K562 (cell line): Measurements from ENCODE around the gene MVP. TPM values are rescaled to one million over a fixed set of nuclear protein-coding genes. Genes with fewer than 3 reads are reported as not detected.

Source experiments
- ATAC-seq: fragments of 200-7000 bp; cut with Tn5 transposase; 3 replicates; pipeline ENCODE4 v1.9.1; 2020; ENCODE audit warnings: moderate library complexity
- BruUV-seq: library from RNA; stranded (reverse); fragments of 400-500 nt; replicated peaks from 2 replicates; lab custom pipeline; 2021; lab: Mats Ljungman, UMichigan
- CTCF ChIA-PET: fragments of 300-600 bp; formaldehyde crosslinking; extraction: SDS; loops from one replicate; lab custom pipeline; 2021; ENCODE audit warnings: low intra/inter-chr PET ratio; lab: Yijun Ruan, JAX
- POLR2A ChIA-PET: fragments of 300-600, 350-650 bp; sonication (Branson Sonifier 250); formaldehyde crosslinking; extraction: SDS; loops from one replicate; lab custom pipeline; 2021; ENCODE audit warnings: antibody characterized with exemption, inconsistent platforms; lab: Yijun Ruan, JAX
- DNase-seq, 4 experiments: peaks; one replicate each; pipeline versions ENCODE4 v3.0.0 to v3.0.0-alpha.2; 2011 to 2018; ENCODE audit warnings: low spot score in 3 of 4, mixed read lengths in 3 of 4; ENCODE audit errors: extremely low read depth in 1 of 4
- FAIRE-seq: peaks from 2 replicates; lab custom pipeline; 2011; peaks lifted over from hg19 to GRCh38; lab: Jason Lieb, UNC
- H2AFZ ChIP-seq: 2 replicates; pipeline ENCODE4 v1.6.0; 2011; ENCODE audit warnings: low read depth, low read length, control low read depth, inconsistent platforms
- H3K27ac ChIP-seq: fragments of 200-600 bp; 3 replicates; pipeline ENCODE4 v1.8.0; 2011; ENCODE audit warnings: low read depth, mild to moderate bottlenecking, control low read depth, inconsistent platforms, low read length, moderate library complexity, mixed read lengths; ENCODE audit errors: extremely low read depth
- H3K27me3 ChIP-seq, 2 experiments: fragments of 300-600 bp in 1 of 2; 2 replicates in 1 of 2; 3 replicates in 1 of 2; pipeline versions ENCODE4 v1.6.0 to v1.8.0; 2011; ENCODE audit warnings: inconsistent platforms in 2 of 2, low read length in 2 of 2, mild to moderate bottlenecking in 1 of 2, mixed read lengths in 1 of 2, moderate library complexity in 1 of 2; ENCODE audit not compliant: control insufficient read depth in 2 of 2, insufficient read depth in 2 of 2
- H3K36me3 ChIP-seq: fragments of 300-600 bp; 3 replicates; pipeline ENCODE4 v1.8.0; 2011; ENCODE audit warnings: mild to moderate bottlenecking, low read length, inconsistent platforms; ENCODE audit not compliant: control insufficient read depth, insufficient read depth
- H3K4me1 ChIP-seq, 2 experiments: fragments of 200-600 bp in 1 of 2; replicated peaks in 1 of 2; 2 replicates in 1 of 2; 3 replicates in 1 of 2; pipeline versions ENCODE4 v1.5.1 to v1.8.0; 2011; ENCODE audit warnings: inconsistent platforms in 2 of 2, low read length in 2 of 2, mild to moderate bottlenecking in 1 of 2, mixed read lengths in 1 of 2, moderate library complexity in 1 of 2; ENCODE audit not compliant: control insufficient read depth in 2 of 2, insufficient read depth in 2 of 2
- H3K4me2 ChIP-seq: 2 replicates; pipeline ENCODE4 v1.6.1; 2011; ENCODE audit warnings: low read length, control low read depth, inconsistent platforms, mixed read lengths; ENCODE audit not compliant: insufficient read depth
- H3K4me3 ChIP-seq: fragments of 200-600 bp; sonication (generic), shearing (Covaris generic); 2 replicates; pipeline ENCODE4 v1.5.1; 2016; ENCODE audit warnings: control low read depth, inconsistent platforms
- H3K79me2 ChIP-seq: fragments of 200-600 bp; 3 replicates; pipeline ENCODE4 v1.8.0; 2011; ENCODE audit warnings: low read length, inconsistent platforms; ENCODE audit not compliant: control insufficient read depth, insufficient read depth
- H3K9ac ChIP-seq, 2 experiments: 2 replicates each; pipeline versions ENCODE4 v1.6.0 to v1.6.1; 2011; ENCODE audit warnings: low read depth in 2 of 2, low read length in 2 of 2, control low read depth in 1 of 2, inconsistent platforms in 1 of 2, mild to moderate bottlenecking in 1 of 2, mixed read lengths in 1 of 2; ENCODE audit not compliant: insufficient read depth in 1 of 2
- H3K9me1 ChIP-seq: one replicate; pipeline ENCODE4 v1.6.0; 2011; ENCODE audit warnings: inconsistent platforms, mild to moderate bottlenecking, low read length, moderate library complexity; ENCODE audit not compliant: control insufficient read depth, insufficient read depth
- H3K9me3 ChIP-seq: replicated peaks from 2 replicates; pipeline ENCODE4 v1.5.1; 2011; ENCODE audit warnings: low read depth, low read length, inconsistent platforms; ENCODE audit not compliant: control insufficient read depth, insufficient read depth
- H4K20me1 ChIP-seq: replicated peaks from 2 replicates; pipeline ENCODE4 v1.6.1; 2011; ENCODE audit warnings: low read length, inconsistent platforms, mixed read lengths; ENCODE audit not compliant: control insufficient read depth, insufficient read depth
- CCAR2 ChIP-seq: fragments of 200-400 bp; formaldehyde crosslinking; IDR thresholded peaks from 2 replicates; pipeline ENCODE4 v1.6.1; 2017; ENCODE audit warnings: mild to moderate bottlenecking, low read depth, low read length
- DNMT1 ChIP-seq: fragments of 450-650 bp; IDR thresholded peaks from 2 replicates; pipeline ENCODE4 v1.6.1; 2016; ENCODE audit warnings: antibody characterized with exemption, mild to moderate bottlenecking
- E2F5 ChIP-seq: sonication (generic); formaldehyde crosslinking; IDR thresholded peaks from 2 replicates; pipeline ENCODE4 v1.8.0; 2022; ENCODE audit warnings: mild to moderate bottlenecking, missing genetic modification reagents
- HDAC1 ChIP-seq, 2 experiments: fragments of 450-650 bp; IDR thresholded peaks; 2 replicates each; pipeline ENCODE4 v1.6.1; 2016 to 2017; ENCODE audit warnings: inconsistent platforms in 1 of 2, mild to moderate bottlenecking in 1 of 2, moderate library complexity in 1 of 2
- SAP30 ChIP-seq: fragments of 200-600 bp; sonication (generic); IDR thresholded peaks from 2 replicates; pipeline ENCODE4 v1.6.1; 2012; ENCODE audit warnings: borderline replicate concordance, low read depth, mild to moderate bottlenecking, moderate library complexity, low read length, control low read depth, inconsistent platforms; ENCODE audit not compliant: insufficient read depth, poor library complexity, severe bottlenecking
- TEAD4 ChIP-seq, 2 experiments: sonication (generic) in 1 of 2; formaldehyde crosslinking in 1 of 2; IDR thresholded peaks; 2 replicates each; pipeline versions ENCODE4 v1.6.1 to v1.8.0; 2012 to 2022; ENCODE audit warnings: borderline replicate concordance in 1 of 2, inconsistent platforms in 1 of 2, low read length in 1 of 2, mild to moderate bottlenecking in 1 of 2, missing genetic modification reagents in 1 of 2
- THRAP3 ChIP-seq: fragments of 450-650 bp; IDR thresholded peaks from 2 replicates; pipeline ENCODE4 v1.6.1; 2016; ENCODE audit warnings: mild to moderate bottlenecking, inconsistent platforms, borderline replicate concordance
- ZBED1 ChIP-seq: IDR thresholded peaks from 2 replicates; pipeline ENCODE4 v1.6.1; 2014
- ZKSCAN1 ChIP-seq: fragments of 150-350 bp; IDR thresholded peaks from 2 replicates; pipeline ENCODE4 v1.6.1; 2016; ENCODE audit warnings: low read depth, low read length
- ZMIZ1 ChIP-seq, 2 experiments: fragments of 150-350 bp in 1 of 2; IDR thresholded peaks; 2 replicates each; pipeline ENCODE4 v1.6.1; 2012 to 2016; ENCODE audit warnings: low read depth in 2 of 2, low read length in 2 of 2, mild to moderate bottlenecking in 1 of 2, moderate library complexity in 1 of 2
- ZNF143 ChIP-seq: sonication (generic); formaldehyde crosslinking; IDR thresholded peaks from 2 replicates; pipeline ENCODE4 v1.9.0; 2022; ENCODE audit warnings: mild to moderate bottlenecking, missing genetic modification reagents
- ZNF217 ChIP-seq: sonication (generic); formaldehyde crosslinking; IDR thresholded peaks from 2 replicates; pipeline ENCODE4 v1.8.0; 2022; ENCODE audit warnings: mild to moderate bottlenecking, missing genetic modification reagents
- ZNF41 ChIP-seq: fragments of 250-450 bp; sonication (Bioruptor Pico); conservative IDR thresholded peaks from 2 replicates; pipeline ENCODE4 v1.4.0; 2020; ENCODE audit warnings: mild to moderate bottlenecking
- WGBS: fragments of 100-300 bp; shearing (Covaris generic); methylation state at CpG from one replicate; pipeline ENCODE4 v1.1.6; 2016; ENCODE audit warnings: low coverage, mixed read lengths; ENCODE audit not compliant: insufficient coverage; ENCODE audit errors: missing lambda C conversion rate; 5-methylcytosine and 5-hydroxymethylcytosine counted together
- in situ Hi-C: fragments of 300-500 bp; cut with MboI; formaldehyde crosslinking; loops from 4 replicates; pipeline ENCODE4 v1.15.0; 2018; ENCODE audit warnings: inconsistent platforms, mixed read lengths
- intact Hi-C: fragments of 100-400 bp; cut with micrococcal nuclease; formaldehyde crosslinking; loops from 2 replicates; pipeline ENCODE4 v1.14.2; 2022
- polyA plus RNA-seq, 8 experiments: library from polyadenylated mRNA; depleted of rRNA in 4 of 8; stranded (reverse) in 5 of 8; unstranded in 3 of 8; fragments of >200 nt; fragmentation: Nextera tagmentation in 2 of 8; fragmentation: Illumina TruSeq in 1 of 8; extraction: Ambion mirVana in 2 of 8; extraction: Trizol in 1 of 8; gene quantifications; 2 replicates each; pipeline versions ENCODE4 v1.2.1 to v1.2.3, GENCODE V29; 2011 to 2014; ENCODE audit warnings: inconsistent platforms in 1 of 8, missing spikeins in 1 of 8
- total RNA-seq, 7 experiments: library from RNA; depleted of rRNA in 6 of 7; stranded (reverse); fragments of >200 nt in 6 of 7; fragmentation: Illumina TruSeq in 2 of 7; extraction: Trizol in 2 of 7; gene quantifications; 2 replicates each; pipeline versions ENCODE4 v1.2.1 to v1.2.3, GENCODE V29; 2011 to 2021; ENCODE audit warnings: low replicate concordance in 1 of 7

Gene MVP
- total and polyA plus RNA-seq, 9 of the 15 experiments (the other 6 are each of a cell fraction or from before 2014, with no cell fraction given): 0.39 to 1.9 (median 0.76) TPM; not detected in 2

GRCh38 chr16:29815032-29815721 lies 5.1 kb upstream of the MVP start (continued):
- TF ChIP-seq ZNF143 (CRISPR knock-in tag) (0 out of 2 replicates have a peak, but pooled peaks have one; percentile 36), ZKSCAN1 (no peak), HDAC1 (IDR thresholded peaks at IDR 0.05) (peak in 1 of 2 experiments; percentile 52; a peak in 1 of 4 replicates)

GRCh38 chr16:29815793-29816693 lies 4.2 kb upstream of the MVP start, which contains the start of gene PAGR1:
TSS of gene PAGR1 (plus strand) at chr16:29816152. CDS start at chr16:29816526, 374 bp downstream.
- Histone ChIP-seq H3K4me2 (peak within 1 kb of the TSS; percentile 78), H3K27me3 (no peaks in the 10 kb centered on the region), H3K9me3 (no peaks in the 10 kb centered on the region), H2AFZ (peak within 1 kb of the TSS; percentile 95), H4K20me1 (peaks cover under 1% of the 10 kb centered on the region; the same call in 1 of the 2 replicates), H3K9me1 (no peaks in the 10 kb centered on the region), H3K36me3 (peaks cover 23% of the 10 kb centered on the region), H3K4me3 (peak within 1 kb of the TSS; percentile 68), H3K79me2 (peaks cover 21% of the 10 kb centered on the region), H3K4me1 (peaks cover 28 to 73% of the 10 kb centered on the region in 2 experiments), H3K27ac (peak within 1 kb of the TSS; percentile 71), H3K9ac (peak within 1 kb of the TSS; percentile 62 to 91)
- intact Hi-C loops: loop anchor here (5.0 to 10.0 kb wide), 2 partner anchors 114 to 209 kb away; partner anchors contain the start of gene C16orf92
- peak; percentile 99 for FAIRE-seq
- peak; percentile 81 for ATAC-seq
- ChIA-PET CTCF (interaction anchor here (0.7 to 1.9 kb wide), 3 partner anchors 8 to 207 kb away, joined by 3 to 5 read pairs (median 5); partner anchors contain the start of gene C16orf92), POLR2A (interaction anchor here (0.5 to 2.5 kb wide), 14 partner anchors 9 to 249 kb away, joined by 3 to 8 read pairs (median 4); partner anchors contain the start of gene MAZ)
- in situ Hi-C loops: no loop called here
- DNase-seq: peak; percentile 91 to 99 (median 93)
- WGBS: 1% methylated on average over 61 of the region's 70 CpGs
- BruUV-seq: TSS peak; percentile 77
- TF ChIP-seq ZNF41 (no peak), DNMT1 (no peak), ZNF217 (no peak), TEAD4 (IDR thresholded peaks at IDR 0.05; ENCODE audit: low read length) (no peak), TEAD4 (CRISPR knock-in tag; IDR thresholded peaks at IDR 0.05; ENCODE audit: borderline replicate concordance) (no peak), ZMIZ1 (IDR thresholded peaks at IDR 0.05; ENCODE audit: low read depth in 2 of 2, low read length in 2 of 2) (no peak), THRAP3 (no peak), SAP30 (no peak), ZBED1 (no peak), CCAR2 (no peak), E2F5 (CRISPR knock-in tag) (0 out of 2 replicates have a peak, but pooled peaks have one; percentile 19)
